NCI-H146 (cell line): ENCODE measurements around the gene ZDHHC19.
"Not testable (repeated sequence)": the region's sequence is repeated elsewhere in the genome, so short reads cannot be mapped to it uniquely, and the experiment has no call there.

Source experiments
- DNase-seq: peaks from one replicate; lab custom pipeline; 2025; lab: John Stamatoyannopoulos, UW

ZDHHC19 gene

GRCh38 chr3:196203846-196204245 lies 7.4 kb downstream of the ZDHHC19 start:
- no peak for DNase-seq

DNA sequence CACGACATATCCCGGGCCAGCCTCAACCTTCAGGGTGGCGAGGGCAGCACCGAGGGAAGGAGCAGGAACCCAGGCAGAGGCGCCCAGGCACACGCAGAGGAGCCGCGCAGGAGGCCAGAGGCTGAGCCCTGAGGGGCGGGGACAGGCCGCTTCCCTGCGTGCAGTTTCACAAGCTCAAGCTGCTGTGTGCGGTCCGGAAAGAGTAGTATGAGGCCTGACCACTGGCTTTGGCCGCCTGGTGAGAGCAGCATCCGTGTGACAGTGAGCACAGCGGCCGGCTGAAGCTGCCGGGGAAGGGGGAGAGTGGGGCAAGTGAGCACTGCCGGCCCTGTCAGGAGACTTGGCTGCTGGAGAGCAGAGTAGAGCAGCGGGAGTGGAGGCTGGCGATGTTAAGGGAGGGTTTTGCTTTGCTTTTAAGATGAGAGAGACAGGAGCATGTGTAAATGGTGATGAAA lies 8.7 kb downstream of the ZDHHC19 start:
- peak; percentile 32 for DNase-seq

- no peak for DNase-seq
These were observed 12.1 kb downstream of the ZDHHC19 start for GRCh38 chr3:196198771-196199753.

DNA sequence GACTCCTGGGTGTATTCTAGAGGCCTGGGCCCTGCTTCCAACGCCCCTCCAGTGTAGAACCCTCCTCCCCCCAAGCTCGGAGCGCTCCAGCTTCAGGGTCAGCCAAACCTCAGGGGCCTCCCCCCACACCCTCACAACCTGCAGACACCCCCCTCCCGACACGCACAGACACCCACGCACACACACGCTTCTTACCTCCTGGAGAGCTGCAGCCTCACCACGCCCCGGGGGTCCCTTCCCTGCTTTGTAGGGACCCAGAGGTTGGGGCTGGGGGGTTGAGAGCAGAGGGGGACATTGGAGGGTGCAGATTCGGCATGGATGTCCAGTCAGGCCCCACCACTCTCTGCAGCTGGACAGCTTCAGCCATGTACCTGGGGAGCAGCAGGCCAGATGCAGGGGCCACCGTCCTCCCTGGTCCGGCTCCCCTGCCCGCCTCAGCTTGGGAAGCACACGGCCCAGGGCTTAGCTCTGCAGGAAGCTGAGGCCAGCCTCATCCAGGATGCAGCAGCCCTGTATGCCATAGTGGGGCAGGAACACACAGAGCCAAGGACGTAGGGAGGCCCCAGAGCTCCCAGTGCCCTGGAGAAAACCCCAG lies 13.0 kb downstream of the ZDHHC19 start:
- DNase-seq = no peak

- no peak for DNase-seq
These were observed 13.7 kb downstream of the ZDHHC19 start for GRCh38 chr3:196197524-196197923.

DNA sequence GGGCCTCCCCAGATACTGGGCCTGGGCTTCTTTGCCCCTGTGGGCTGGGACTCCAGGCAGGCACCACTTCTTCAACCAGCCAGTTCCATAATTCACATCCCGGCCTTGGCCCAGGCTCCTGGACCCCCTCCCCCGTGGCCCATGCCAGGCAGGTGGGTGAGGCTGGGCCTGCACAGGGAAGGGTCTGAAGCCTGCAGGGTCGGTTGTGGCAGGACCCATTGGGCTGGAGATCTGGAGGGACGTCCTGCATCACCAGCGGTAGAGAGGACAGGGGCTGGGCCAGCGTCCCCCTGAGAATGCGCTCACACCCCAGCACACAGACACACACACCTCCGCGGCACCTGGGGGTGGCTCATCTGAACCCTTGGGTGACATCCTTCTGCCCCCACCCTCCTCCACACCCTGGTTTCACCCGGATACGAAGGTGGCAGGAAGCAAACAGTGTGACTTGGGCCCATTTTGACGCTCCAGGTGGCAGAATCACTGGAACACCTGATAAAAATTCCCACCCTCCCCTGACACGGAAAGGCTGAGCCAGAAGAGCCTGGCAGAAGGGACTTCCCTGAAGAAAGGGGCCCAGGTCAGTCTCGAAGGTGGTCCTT lies 15.4 kb downstream of the ZDHHC19 start:
- DNase-seq = no peak

DNA sequence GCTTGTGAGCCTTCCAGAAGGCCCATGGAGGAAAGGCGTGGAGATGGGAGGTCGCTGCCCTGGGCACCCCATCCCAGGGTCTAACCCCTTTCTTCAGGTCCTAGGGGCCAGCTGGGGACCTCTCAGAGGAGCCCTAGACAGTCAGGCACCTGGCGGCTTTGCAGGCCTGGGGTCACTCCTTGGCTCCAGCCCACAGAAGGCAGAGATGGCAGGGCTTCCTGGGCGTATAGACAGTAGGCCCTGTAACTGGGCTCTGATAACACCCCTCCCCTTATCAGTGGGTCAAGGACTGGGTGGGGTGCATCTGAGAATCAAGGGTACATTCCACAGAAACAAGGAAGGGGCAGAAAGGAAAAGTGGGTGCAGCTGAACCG lies 16.7 kb downstream of the ZDHHC19 start:
- no peak for DNase-seq

DNA sequence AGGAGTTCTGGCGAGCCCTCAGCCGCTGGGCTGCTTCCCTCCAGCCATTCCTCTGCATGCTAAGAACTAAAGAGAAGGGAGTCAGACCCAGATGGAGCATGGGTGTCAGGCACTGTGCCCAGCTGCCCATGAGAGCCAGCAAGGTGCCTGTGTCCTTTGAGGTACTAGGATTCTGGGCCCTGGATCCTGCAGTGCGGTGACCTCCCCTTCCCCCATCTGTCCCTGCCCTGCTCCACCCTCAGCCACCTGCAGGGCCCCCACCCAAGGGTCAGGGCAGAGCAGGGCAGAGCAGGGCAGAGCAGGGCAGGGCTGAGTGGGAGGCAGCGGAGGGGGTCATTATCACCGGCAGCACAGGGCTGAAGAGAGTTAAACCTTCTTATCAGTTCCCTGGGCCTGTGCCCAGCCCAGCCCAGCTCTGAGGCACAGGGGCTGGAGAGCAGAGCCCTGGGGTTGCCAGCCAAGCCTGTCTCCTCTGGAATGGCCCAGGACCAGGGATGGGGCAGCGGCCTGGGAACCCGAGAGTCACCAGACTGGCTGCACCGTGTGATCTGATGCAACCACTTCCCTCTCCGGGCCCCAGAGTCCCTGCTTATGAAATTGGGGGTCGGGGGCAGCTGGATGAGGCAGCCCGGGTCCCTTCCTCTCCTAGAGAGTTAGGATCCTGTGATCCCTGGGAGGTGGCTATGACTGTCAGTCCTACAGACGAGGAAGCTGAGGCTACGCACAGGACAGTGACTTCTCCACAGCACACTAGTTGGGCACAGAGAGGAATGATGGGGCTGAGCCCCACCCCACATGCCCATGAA lies 17.3 kb downstream of the ZDHHC19 start:
- DNase-seq = no peak

DNA sequence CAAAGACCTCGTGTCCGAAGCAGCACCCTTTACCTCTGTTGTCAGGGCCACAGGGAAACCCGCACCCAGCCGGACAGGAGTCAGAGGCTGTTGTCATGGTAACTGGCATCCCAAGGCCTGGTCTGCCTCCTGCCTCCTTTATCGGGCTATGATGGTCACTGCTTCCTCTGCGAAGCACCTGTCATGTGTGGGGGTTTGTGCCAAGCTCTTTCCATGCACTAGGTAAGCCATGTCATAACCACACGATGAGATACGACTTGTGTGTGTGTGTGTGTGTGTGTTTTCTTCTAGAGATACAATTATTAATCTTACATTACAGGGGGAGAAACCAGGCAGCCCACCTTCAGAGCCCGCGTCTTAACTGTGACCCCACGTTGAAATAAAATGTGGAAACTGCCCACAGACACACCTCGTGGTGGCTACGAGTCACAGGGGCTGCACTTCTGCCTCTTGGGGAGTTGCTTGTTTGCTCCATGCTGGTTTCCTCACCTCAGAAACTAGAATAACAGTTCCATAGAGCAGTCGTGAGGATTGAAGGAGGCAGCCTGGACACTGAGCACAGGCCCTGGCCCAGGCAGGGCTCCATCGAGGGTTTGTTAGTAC lies 18.0 kb downstream of the ZDHHC19 start:
- no peak for DNase-seq

- DNase-seq = no peak
These were observed 18.6 kb downstream of the ZDHHC19 start for GRCh38 chr3:196192524-196193051.

- no peak for DNase-seq
These were observed 19.1 kb downstream of the ZDHHC19 start for GRCh38 chr3:196192036-196192523.

GRCh38 chr3:196189566-196190347 lies 21.4 kb downstream of the ZDHHC19 start:
- no peak for DNase-seq

- DNase-seq = peak; percentile 87
These were observed 24.3 kb downstream of the ZDHHC19 start for GRCh38 chr3:196186651-196187573.

- no peak for DNase-seq
These were observed 26.3 kb downstream of the ZDHHC19 start for GRCh38 chr3:196184881-196185280.

- DNase-seq = not testable (repeated sequence)
These were observed 27.1 kb downstream of the ZDHHC19 start for GRCh38 chr3:196184169-196184432.

DNA sequence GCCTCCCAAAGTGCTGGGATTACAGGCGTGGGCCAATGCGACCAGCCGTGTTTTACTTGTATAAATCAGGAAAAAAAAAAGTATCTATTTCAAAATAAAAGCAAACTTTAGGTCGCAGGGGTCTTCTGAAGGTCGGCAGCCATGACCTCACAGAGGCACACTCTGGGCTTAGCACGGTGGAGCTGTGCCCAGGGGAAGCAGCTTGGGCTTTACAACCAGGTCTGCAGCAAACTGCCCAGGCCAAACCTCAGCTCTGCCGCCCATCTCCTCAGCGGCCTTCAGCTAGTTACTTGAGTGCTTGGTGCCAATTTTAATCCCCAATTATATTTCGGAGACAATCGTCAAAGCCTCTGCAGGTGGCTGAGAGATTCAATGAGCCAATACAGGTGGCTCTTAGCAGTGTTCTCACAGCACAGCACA lies 30.1 kb downstream of the ZDHHC19 start:
- peak; percentile 38 for DNase-seq

DNA sequence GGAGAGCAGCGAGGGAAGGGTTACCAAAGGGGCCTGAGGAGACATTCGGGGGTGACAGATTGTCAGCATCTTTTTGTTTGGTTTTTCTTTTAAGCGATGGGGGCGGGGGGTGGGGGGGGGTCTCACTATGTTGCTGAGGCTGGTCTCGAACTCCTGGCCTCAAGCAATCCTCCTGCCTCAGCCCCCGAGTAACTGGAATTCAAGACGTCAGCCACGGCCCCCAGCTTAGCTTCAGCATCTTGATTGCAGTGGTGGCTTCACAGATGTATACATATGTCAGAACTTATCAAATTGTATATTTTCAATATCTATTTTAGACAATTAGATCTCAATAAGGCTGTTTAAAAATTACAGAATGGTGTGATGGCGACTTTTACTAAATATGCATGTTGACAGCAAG lies 30.9 kb downstream of the ZDHHC19 start:
- no peak for DNase-seq

- DNase-seq = peak; percentile 58
These were observed 31.6 kb downstream of the ZDHHC19 start for GRCh38 chr3:196179380-196180308.
